Measurements from ENCODE around the gene ALPP.
"Not testable (repeated sequence)": the region's sequence is repeated elsewhere in the genome, so short reads cannot be mapped to it uniquely, and the experiment has no call there.

ALPP gene

GRCh38 chr2:232378735-232379151 is at the start of gene ALPP:
TSS of gene ALPP (plus strand) at chr2:232378751. CDS start at chr2:232378803, 52 bp downstream.
- not testable (repeated sequence) for DNase-seq

GRCh38 chr2:232329716-232330067 is 48.9 kb upstream of the ALPP start:
- no peak for DNase-seq

GRCh38 chr2:232330068-232330999 is 48.2 kb upstream of the ALPP start:
- DNase-seq = no peak

- not testable (repeated sequence) for DNase-seq
These were observed 47.5 kb upstream of the ALPP start for GRCh38 chr2:232331061-232331460.

- not testable (repeated sequence) for DNase-seq
These were observed 46.9 kb upstream of the ALPP start for GRCh38 chr2:232331641-232332040.

DNA sequence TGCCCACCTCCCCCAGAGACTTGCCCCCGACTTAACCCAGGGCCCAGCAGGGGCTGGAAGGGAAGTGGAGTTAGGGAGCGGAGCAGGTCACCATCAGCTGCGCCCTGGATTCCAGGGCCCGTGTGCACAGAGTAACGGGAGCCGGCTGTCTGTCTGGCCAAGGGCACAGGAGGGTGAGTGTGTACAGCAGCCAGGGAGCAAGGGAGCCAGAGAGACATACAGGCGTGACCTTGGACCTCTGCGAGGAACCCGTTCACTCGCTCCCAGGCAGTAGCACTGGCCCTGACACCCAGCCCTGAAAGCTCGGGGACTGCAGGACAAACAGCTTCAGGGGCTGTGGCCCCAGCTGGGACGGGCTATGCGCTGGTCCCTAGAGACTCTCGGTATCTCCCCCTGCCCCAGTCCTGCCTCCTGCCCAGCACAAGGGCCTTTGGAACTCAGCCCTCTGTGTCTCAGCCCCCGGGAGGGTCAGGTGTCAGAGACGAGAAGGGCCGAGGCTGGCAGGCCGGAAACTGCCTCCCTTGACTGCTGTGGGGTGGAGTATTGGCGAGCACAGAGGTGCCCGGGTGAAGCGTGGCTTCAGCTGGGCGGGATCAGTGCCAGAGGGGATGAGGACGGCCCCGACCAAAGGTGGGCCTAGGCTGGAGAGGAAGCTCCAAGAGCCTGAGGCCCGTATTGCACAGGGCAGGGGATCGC is 46.2 kb upstream of the ALPP start:
- DNase-seq = not testable (repeated sequence)

GRCh38 chr2:232332940-232333259 is 45.7 kb upstream of the ALPP start:
- no peak for DNase-seq

DNA sequence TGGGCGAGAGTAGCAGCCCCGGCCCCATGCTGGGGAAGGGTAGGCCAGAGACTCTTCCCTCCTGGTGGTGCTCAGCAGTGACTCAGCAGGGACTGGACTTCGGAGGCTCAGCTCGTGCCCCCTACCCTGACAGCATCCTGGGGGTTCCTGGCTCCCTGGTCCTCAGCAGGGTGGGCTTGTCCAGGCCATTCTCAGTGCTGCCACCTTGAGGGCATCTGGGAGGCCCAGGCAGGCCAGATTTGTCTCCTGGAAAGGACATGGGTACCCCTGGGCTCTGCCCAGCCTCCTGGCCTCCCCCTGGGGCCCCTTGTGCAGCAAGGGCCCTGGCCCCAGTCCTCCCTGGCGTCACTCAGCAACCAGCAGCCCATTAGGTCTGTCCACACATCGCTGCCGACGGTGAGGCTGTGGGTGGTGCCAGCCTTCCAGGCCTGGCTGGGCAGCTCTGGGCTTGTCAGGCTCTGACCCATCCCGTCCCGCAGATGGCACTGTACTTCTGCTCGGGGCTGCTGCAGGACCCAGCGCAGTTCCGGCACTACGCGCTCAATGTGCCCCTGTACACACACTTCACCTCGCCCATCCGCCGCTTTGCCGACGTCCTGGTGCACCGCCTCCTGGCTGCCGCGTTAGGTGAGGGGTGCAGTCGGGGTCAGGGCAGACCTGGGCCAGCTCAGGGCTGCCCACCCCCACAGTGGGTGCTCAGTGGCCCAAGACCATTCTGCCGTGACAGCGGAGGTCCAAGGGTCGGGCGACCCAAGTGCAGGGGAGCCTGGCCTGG is 45.0 kb upstream of the ALPP start:
- no peak for DNase-seq

DNA sequence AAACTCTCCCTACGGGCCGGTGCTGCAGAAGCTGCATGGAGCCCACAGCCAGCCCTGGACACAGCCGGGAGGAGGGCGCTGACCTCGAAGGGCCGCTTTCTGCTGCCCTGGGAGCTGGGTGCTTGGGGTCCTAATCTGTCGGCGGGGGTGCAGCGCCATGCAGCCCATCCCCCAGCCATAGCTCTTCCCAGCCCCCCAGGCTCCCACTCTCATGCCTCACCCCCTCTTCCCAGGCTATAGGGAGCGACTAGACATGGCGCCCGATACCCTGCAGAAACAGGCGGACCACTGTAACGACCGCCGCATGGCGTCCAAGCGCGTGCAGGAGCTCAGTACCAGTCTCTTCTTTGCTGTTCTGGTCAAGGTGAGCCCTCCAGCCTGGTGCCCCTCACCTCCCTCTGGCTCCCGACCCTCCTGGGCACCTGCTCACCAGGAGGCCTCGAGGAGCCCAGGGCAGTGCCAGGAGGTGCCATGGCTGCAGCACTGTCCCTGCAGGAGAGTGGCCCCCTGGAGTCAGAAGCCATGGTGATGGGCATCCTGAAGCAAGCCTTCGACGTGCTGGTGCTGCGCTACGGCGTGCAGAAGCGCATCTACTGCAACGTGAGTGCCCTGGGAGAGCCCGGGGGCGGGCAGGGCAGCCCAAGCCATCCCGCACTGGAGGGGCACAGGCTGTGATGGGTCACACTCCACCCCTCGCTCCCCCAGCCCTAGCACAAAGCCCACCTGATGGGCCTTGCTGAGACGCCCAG is 44.2 kb upstream of the ALPP start:
- not testable (repeated sequence) for DNase-seq

DNA sequence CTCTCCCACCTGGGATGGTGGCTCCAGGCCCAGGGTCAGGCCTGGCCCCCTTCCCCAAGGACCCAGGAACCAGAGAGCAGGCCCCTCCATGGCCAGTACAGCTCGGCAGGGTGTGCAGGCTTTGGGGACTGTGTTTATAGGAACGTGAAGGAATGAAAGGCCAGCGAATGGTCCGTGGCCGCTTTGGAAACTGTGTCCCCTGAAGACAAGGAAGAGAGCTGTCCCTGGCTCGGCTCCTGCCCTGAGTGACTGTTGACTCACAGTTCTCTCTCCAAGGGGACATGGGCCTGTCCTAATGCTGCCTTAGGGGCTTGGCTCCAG is 43.7 kb upstream of the ALPP start:
- not testable (repeated sequence) for DNase-seq

DNA sequence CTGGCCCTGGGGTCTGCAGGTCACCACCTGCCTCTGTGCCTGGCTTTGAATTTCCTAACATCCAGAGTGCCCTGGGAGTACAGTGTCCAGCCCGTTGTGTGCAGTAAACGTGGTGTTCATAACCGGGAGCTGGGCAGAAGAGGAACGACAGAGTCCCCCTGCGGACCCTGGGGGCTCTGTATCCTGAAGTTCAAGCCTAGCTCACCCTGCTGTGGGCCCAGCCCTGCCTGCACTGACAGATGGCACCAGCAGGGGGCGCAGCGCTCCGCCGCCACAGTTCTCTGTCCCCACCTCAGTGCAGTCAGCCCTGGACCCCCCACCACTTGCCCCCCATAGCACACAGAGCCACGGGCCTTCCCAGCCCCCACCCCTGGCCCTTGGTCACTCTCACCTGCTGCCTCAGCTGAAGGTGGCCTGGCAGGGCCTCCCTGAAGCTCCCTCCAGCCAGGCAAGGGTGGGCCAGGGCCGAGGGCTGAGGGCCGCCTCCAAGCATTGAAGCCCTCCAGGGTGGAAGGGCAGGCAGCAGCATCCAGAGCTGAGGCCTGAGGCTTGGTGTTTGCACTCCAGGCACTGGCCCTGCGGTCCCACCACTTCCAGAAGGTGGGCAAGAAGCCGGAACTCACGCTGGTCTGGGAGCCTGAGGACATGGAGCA is 43.2 kb upstream of the ALPP start:
- not testable (repeated sequence) for DNase-seq

DNA sequence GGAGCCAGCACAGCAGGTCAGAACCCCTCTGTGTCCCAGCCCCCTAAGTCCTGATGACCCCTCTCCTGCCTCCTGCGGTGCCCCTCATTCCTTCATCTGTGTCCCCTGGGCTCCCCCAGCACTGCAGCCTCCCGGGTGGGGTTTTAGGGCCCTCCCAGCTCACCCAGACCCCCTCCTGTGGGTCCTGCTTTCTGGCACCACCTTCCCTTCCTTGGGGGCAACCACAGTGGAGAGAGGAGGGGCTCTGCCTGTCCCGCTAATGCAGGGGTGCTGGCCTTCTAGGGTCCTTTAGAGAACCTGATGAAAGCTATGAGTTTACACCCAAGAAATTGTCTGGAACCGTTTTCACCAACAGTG is 42.7 kb upstream of the ALPP start:
- no peak for DNase-seq

GRCh38 chr2:232336241-232336736 is 42.3 kb upstream of the ALPP start:
- DNase-seq = no peak

DNA sequence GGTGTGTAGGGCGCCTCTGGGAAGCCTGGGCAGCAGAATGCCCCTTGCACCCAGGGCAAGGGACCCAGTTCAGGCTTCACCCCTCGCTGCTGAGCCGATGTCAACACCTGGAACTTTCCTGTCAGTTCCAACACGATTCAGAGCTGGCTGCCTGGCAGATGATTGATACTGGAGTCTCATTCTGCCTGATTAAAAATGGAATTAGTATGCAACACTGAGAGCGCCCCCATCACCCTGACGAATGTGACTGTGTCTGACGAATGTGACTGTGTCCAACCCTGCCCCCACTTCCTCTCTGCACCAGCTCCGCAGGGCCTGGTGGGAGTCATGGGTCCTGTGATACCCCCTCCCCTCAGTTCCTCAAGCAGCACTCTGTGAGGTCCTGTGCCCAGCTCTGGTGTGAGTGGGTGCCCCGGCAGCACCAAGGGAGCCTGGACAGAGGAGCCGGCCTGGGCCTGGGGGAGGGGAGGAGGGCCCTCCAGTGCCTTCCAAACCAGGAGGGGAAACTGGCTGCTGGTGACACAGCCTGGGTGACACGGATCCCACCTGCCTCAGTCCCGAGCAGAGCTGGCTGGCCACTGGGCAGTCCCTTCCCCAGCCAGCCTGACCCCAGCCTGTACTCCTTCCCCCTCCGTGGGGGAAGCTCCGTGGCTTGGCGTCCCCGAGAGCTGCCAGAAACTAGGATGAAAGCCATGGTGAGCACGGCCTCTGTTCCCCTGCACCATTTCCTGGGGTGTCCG is 41.4 kb upstream of the ALPP start:
- no peak for DNase-seq

- DNase-seq = not testable (repeated sequence)
These were observed 40.3 kb upstream of the ALPP start for GRCh38 chr2:232338094-232338758.

DNA sequence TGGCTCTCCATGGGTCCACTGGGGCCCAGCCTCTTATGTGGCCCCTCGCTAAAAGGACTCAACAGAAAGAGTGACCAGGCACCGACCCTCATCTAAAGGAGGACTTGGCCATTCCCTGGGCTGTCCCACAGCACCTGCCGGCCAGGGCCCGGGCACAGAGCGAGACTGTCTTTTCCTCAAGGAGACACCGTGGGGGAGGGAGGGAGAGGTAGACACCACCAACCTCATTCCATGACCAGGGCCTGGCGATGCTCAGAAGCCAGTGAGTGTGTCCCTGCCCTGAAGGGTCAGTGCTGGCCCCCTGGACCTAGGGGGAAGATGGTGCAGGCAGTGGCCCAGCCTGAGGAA is 39.8 kb upstream of the ALPP start:
- no peak for DNase-seq

GRCh38 chr2:232339121-232340081 is 39.1 kb upstream of the ALPP start:
- no peak for DNase-seq

- DNase-seq = no peak
These were observed 38.2 kb upstream of the ALPP start for GRCh38 chr2:232340171-232340935.
